GM12892 (cell line): Measurements from ENCODE around the gene CAMSAP2.

Source experiments
- DNase-seq: peaks from one replicate; pipeline ENCODE4 v3.0.0; 2011; ENCODE audit not compliant: insufficient read length
- FAIRE-seq: peaks from 2 replicates; lab custom pipeline; 2011; peaks lifted over from hg19 to GRCh38; lab: Jason Lieb, UNC
- POLR2A ChIP-seq: IDR thresholded peaks from 2 replicates; pipeline ENCODE4 v1.6.1; 2011; ENCODE audit warnings: low read depth, low read length, control low read depth
- POLR2AphosphoS5 ChIP-seq: IDR thresholded peaks from 2 replicates; pipeline ENCODE4 v1.6.1; 2011; ENCODE audit warnings: low read depth, low read length, control low read depth
- TAF1 ChIP-seq: IDR thresholded peaks from 2 replicates; pipeline ENCODE4 v1.6.1; 2011; ENCODE audit warnings: low read depth, mild to moderate bottlenecking, control low read depth, low read length, borderline replicate concordance

CAMSAP2 gene

GRCh38 chr1:200908191-200908868 lies 169.6 kb downstream of the CAMSAP2 start:
- no peak for DNase-seq
- no peak for FAIRE-seq
- TF ChIP-seq POLR2AphosphoS5 = no peak
- TF ChIP-seq TAF1 = no peak
- TF ChIP-seq POLR2A = no peak

GRCh38 chr1:200909071-200909470 lies 170.4 kb downstream of the CAMSAP2 start:
- DNase-seq (no peak), FAIRE-seq (no peak)
- TF ChIP-seq POLR2AphosphoS5 (no peak), TAF1 (no peak), POLR2A (no peak)

GRCh38 chr1:200909757-200910239 lies 171.1 kb downstream of the CAMSAP2 start:
- FAIRE-seq = no peak
- DNase-seq = no peak
- no peak for TF ChIP-seq POLR2AphosphoS5
- TF ChIP-seq TAF1 = no peak
- no peak for TF ChIP-seq POLR2A
